GM12875 (cell line): ENCODE measurements around the gene FOXN3.

Experiments used
- H3K4me3 ChIP-seq: one replicate; pipeline ENCODE4 v1.5.1; 2011; ENCODE audit warnings: low read depth, low read length, control low read depth
- TF ChIP-seq, protein P1 (sequence below): IDR thresholded peaks from 2 replicates; pipeline ENCODE4 v1.5.1; 2011; ENCODE audit warnings: low read depth, mild to moderate bottlenecking, control low read depth, inconsistent platforms, low read length, moderate library complexity, borderline replicate concordance; ENCODE audit not compliant: insufficient read depth

The FOXN3 gene

DNA sequence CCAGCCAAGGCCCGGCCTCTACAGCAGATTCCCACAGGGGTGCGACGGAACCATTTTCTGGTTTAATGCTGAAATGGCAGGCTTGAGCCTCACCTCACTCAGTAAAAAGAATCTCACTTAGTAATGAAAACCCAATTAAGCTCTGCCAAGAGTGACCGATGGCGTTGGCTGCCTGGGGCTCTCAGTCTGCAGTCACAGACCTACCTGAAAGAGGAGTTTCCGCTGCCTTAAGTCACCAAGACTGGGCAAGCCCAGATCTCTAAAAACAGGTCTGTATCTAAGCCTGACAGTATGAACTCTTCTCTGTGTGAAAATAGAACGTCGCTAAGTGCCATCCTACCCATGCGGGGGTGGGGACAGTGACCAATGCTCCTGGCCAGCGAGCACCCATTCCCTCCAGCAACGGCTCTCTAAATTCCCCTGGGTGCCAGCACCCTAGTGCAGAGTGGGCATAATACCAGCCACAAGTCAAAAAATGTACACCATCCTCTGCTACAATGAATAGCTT, 107.3 kb downstream of the FOXN3 start:
- H3K4me3 ChIP-seq = peak overlapping the region; percentile 23
- TF ChIP-seq, protein P1, sequence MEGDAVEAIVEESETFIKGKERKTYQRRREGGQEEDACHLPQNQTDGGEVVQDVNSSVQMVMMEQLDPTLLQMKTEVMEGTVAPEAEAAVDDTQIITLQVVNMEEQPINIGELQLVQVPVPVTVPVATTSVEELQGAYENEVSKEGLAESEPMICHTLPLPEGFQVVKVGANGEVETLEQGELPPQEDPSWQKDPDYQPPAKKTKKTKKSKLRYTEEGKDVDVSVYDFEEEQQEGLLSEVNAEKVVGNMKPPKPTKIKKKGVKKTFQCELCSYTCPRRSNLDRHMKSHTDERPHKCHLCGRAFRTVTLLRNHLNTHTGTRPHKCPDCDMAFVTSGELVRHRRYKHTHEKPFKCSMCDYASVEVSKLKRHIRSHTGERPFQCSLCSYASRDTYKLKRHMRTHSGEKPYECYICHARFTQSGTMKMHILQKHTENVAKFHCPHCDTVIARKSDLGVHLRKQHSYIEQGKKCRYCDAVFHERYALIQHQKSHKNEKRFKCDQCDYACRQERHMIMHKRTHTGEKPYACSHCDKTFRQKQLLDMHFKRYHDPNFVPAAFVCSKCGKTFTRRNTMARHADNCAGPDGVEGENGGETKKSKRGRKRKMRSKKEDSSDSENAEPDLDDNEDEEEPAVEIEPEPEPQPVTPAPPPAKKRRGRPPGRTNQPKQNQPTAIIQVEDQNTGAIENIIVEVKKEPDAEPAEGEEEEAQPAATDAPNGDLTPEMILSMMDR = no peak

DNA sequence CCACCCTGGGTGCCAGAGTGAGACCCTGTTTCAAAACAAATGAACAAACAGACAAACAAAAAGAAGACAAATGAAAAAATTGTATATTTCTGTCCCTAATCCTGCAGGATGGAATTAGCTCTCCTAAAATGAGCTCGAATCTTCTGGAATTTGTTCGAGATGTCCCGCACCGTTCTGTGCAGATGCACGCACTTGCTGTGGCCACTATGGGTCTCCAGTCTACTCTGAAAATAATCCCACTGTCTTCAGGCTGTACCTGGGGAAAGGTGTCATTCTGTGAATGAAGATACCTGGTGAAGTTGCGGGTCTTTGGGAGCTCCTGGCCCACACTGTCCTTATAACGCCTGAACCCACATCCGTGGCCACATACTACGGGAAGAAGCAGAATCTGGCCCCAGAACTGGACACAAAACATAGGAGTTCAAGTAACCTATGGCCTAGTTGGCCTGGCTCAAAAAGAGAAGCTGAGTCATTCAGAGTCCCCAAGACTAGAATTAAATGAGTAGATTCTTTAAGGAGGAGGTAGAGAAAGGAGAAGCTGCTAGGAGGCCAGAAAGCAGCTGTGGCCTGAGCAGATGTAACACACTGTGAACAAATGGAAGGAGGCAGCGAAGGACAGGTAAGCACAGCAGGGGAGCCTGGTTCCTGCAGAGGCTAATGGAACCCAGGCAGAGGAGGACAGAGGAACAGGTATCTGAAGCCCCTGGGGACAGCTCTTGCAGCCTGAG, 108.6 kb downstream of the FOXN3 start:
- TF ChIP-seq, protein P1 = peak; percentile 12; the same call in 1 of the 2 replicates
- peak overlapping the region; percentile 3 for H3K4me3 ChIP-seq

DNA sequence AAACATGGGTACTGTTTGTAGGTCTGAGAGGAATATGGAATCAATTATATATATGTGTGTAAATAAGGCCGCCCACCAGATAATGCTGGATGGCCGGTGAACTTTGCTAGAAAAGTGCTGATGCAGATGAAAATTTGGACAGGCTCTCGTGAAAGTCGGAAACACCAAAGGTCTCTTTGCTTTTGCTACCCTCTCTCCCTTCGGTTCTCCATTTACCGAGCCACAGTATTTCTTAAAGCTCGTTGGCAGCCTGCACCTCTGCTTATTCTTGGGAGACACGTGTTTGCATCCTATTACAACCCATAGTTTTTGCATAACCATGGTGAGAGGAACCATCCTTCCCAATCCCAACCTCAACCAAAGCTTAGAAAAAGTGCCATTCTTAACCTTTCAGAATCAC, 109.6 kb downstream of the FOXN3 start:
- H3K4me3 ChIP-seq = no peak overlapping the region
- TF ChIP-seq, protein P1 = no peak

DNA sequence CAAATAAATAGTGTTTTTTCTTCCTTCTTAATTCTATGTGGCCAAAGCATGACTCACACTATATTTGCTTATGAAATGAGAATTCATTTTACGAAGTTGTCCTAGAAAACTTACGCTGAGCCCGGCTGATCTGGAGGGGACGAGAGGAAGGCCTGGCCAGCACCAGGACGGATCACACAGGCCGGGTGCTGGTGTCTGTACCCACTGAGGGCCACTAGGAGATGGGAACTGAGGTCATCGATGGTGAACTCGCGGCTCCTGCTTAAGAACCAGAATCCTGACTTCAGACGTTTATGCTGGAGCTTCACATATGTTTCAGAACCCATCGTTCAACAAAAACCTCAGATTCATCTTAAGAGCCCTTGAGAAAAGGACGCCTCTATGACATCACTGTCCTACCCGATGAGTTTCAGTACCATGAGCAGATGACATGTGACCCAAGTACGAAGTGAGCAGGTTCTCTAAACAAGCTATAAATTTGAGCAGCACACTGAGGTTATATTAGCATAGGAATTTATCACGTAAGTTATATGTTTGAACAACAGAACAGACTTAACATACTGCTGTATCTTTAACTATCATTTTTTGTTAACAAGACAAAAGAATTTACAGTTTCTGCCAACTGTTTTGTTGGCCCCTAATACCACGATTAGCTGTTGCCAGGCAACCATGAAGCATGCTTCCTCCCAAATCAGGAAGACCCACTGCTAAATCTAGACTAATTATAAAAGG, 111.9 kb downstream of the FOXN3 start:
- TF ChIP-seq, protein P1 = 0 out of 2 replicates have a peak, but pooled peaks have one; percentile 4
- H3K4me3 ChIP-seq = no peak overlapping the region

DNA sequence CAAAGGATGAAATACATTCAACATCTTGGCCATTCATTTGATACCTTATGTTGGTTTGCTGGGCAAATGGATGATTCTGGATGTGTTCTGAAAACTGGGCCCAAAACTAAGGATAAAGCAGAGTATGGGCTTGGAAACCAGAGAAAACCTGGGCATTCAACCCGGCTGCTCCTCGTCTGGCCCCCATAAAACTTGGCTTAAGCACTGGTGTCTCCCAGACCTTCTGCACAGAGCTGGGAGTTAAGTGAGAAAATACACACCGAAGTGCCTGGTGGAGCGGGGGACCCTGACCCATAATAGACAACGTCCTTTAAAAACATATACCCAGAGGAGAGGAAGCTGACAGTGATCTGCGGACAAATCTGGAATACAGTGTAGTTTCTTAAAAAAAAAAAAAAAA, 112.5 kb downstream of the FOXN3 start:
- no peak overlapping the region for H3K4me3 ChIP-seq
- TF ChIP-seq, protein P1 = no peak

DNA sequence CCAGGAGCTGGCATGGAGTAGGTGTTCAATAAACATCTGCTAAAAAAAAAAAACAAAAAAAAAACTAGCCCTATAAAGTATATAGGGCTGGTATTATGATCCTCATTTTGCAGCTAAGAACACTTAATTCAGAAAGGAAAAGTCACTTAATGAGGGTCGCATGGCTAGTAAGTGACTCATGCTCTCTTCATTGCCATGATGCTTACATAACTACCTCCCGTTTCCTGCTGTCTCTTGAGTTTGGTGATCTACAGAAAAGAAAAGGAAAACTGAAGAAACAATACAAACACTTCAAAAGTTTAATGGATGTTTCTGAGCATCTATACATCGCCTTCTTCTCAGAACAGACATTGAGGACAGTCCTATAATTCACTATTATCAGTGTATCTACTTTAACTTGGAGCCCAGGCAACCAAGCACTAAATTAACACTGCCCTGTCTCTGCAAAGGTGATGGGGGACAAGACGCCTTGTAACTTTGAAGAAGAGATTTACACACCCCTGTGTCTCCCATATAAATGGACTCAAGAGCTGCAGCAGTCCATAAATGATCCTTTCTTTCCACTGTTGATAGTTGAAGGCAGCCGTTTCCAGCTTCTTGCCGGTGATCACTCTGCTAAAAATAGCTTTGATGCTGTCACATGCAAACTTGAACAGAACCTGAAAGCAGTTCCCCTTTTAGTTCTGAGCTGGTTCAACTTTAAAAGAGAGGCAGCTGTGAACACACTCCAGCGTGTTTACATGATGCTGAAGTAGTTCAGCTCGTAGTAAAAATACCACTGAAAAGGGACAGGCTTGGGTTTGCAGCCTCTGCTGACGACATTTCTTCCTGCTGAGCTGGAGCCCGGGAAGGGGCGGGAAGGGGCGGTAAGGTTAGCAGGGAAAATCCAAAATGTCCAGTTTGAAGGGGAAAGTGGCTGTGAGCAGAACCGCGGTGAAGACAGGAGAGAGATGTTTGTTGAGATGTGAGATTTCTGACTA, 113.3 kb downstream of the FOXN3 start:
- TF ChIP-seq, protein P1 = no peak
- peak overlapping the region; percentile 18 for H3K4me3 ChIP-seq
